Mesenchymal stem cell (in vitro differentiated cells and primary cell): ENCODE data around the gene VTCN1.

Experiments used
- DNase-seq: peaks from one replicate; pipeline ENCODE4 v3.0.0-alpha.2; 2013
- H2AFZ ChIP-seq: one replicate; pipeline ENCODE4 v1.6.1; 2013; ENCODE audit warnings: low read depth, mild to moderate bottlenecking, control low read depth, inconsistent platforms, low read length, moderate library complexity
- H2AK5ac ChIP-seq: 2 replicates; pipeline ENCODE4 v1.6.1; 2013; ENCODE audit warnings: low read length, moderate library complexity, mild to moderate bottlenecking, inconsistent platforms; ENCODE audit not compliant: severe bottlenecking
- H2BK120ac ChIP-seq: one replicate; pipeline ENCODE4 v1.6.1; 2013; ENCODE audit warnings: low read depth, mild to moderate bottlenecking, inconsistent platforms, low read length, moderate library complexity
- H2BK12ac ChIP-seq, 2 experiments: one replicate each; pipeline ENCODE4 v1.6.1; 2013; ENCODE audit warnings: inconsistent platforms in 2 of 2, low read length in 2 of 2, mild to moderate bottlenecking in 2 of 2, moderate library complexity in 2 of 2, control low read depth in 1 of 2
- H2BK15ac ChIP-seq: one replicate; pipeline ENCODE4 v1.6.1; 2013; ENCODE audit warnings: mild to moderate bottlenecking, low read depth, inconsistent platforms; ENCODE audit not compliant: poor library complexity, severe bottlenecking
- H2BK5ac ChIP-seq: 2 replicates; pipeline ENCODE4 v1.6.1; 2013; ENCODE audit warnings: low read depth, mild to moderate bottlenecking, low read length, control low read depth, inconsistent platforms; ENCODE audit not compliant: poor library complexity, severe bottlenecking
- H3K14ac ChIP-seq, 2 experiments: one replicate each; pipeline ENCODE4 v1.6.1; 2013; ENCODE audit warnings: inconsistent platforms in 2 of 2, low read length in 2 of 2, control low read depth in 1 of 2, mild to moderate bottlenecking in 1 of 2, moderate library complexity in 1 of 2
- H3K18ac ChIP-seq, 2 experiments: one replicate each; pipeline ENCODE4 v1.6.1; 2013; ENCODE audit warnings: inconsistent platforms in 2 of 2, low read length in 2 of 2, control low read depth in 1 of 2, low read depth in 1 of 2, mild to moderate bottlenecking in 1 of 2
- H3K23ac ChIP-seq, 2 experiments: one replicate each; pipeline ENCODE4 v1.6.1; 2013; ENCODE audit warnings: inconsistent platforms in 2 of 2, low read length in 2 of 2, mild to moderate bottlenecking in 2 of 2, moderate library complexity in 2 of 2, control low read depth in 1 of 2
- H3K27ac ChIP-seq: 2 replicates; pipeline ENCODE4 v1.5.1; 2013; ENCODE audit warnings: mild to moderate bottlenecking, moderate library complexity, low read length, control low read depth, inconsistent platforms; ENCODE audit not compliant: poor library complexity, severe bottlenecking
- H3K27me3 ChIP-seq, 2 experiments: 2 replicates each; pipeline versions ENCODE4 v1.6.1 to v1.7.0; 2013; ENCODE audit warnings: low read length in 2 of 2, mild to moderate bottlenecking in 2 of 2, moderate library complexity in 2 of 2, control low read depth in 1 of 2, inconsistent platforms in 1 of 2; ENCODE audit not compliant: control insufficient read depth in 1 of 2, insufficient read depth in 1 of 2
- H3K36me3 ChIP-seq, 2 experiments: 2 replicates each; pipeline versions ENCODE4 v1.6.1 to v1.7.0; 2013; ENCODE audit warnings: low read length in 2 of 2, control low read depth in 1 of 2, inconsistent platforms in 1 of 2, low read depth in 1 of 2, mild to moderate bottlenecking in 1 of 2; ENCODE audit not compliant: insufficient read depth in 2 of 2, control insufficient read depth in 1 of 2
- H3K4ac ChIP-seq, 2 experiments: one replicate each; pipeline ENCODE4 v1.6.1; 2013; ENCODE audit warnings: inconsistent platforms in 2 of 2, low read length in 2 of 2, mild to moderate bottlenecking in 2 of 2, moderate library complexity in 2 of 2, control low read depth in 1 of 2, low read depth in 1 of 2
- H3K4me1 ChIP-seq: 2 replicates; pipeline ENCODE4 v1.6.1; 2013; ENCODE audit warnings: low read depth, low read length, control low read depth; ENCODE audit not compliant: control insufficient read depth, insufficient read depth
- H3K4me2 ChIP-seq: 2 replicates; pipeline ENCODE4 v1.6.1; 2013; ENCODE audit warnings: low read length, mild to moderate bottlenecking, inconsistent platforms; ENCODE audit not compliant: poor library complexity, severe bottlenecking
- H3K4me3 ChIP-seq, 2 experiments: 2 replicates each; pipeline versions ENCODE4 v1.5.1 to v1.7.0; 2013; ENCODE audit warnings: low read length in 2 of 2, mild to moderate bottlenecking in 2 of 2, control low read depth in 1 of 2, low read depth in 1 of 2; ENCODE audit not compliant: insufficient read depth in 1 of 2
- H3K79me1 ChIP-seq: replicated peaks from 2 replicates; pipeline ENCODE4 v1.6.1; 2013; ENCODE audit warnings: mild to moderate bottlenecking, control low read depth, low read length, inconsistent platforms; ENCODE audit not compliant: poor library complexity, severe bottlenecking
- H3K9ac ChIP-seq: 2 replicates; pipeline ENCODE4 v1.7.0; 2013; ENCODE audit warnings: mild to moderate bottlenecking, low read length, moderate library complexity
- H3K9me3 ChIP-seq: 2 replicates; pipeline ENCODE4 v1.7.0; 2013; ENCODE audit warnings: mild to moderate bottlenecking, low read length; ENCODE audit not compliant: control insufficient read depth
- H4K8ac ChIP-seq: one replicate; pipeline ENCODE4 v1.6.1; 2013; ENCODE audit warnings: inconsistent platforms, mild to moderate bottlenecking, low read length, moderate library complexity
- H4K91ac ChIP-seq: one replicate; pipeline ENCODE4 v1.6.1; 2013; ENCODE audit warnings: mild to moderate bottlenecking, low read length, inconsistent platforms
- WGBS: methylation state at CpG from one replicate; pipeline ENCODE4 v1.1.7; 2013; ENCODE audit warnings: mixed read lengths; 5-methylcytosine and 5-hydroxymethylcytosine counted together

VTCN1 gene

GRCh38 chr1:117166076-117166475 is 44.7 kb downstream of the VTCN1 start:
- H2BK120ac ChIP-seq: no peak overlapping the region
- no peaks in the 10 kb centered on the region for H3K36me3 ChIP-seq
- H3K4me1 ChIP-seq: peaks cover 10% of the 10 kb centered on the region
- no peak overlapping the region for H2BK5ac ChIP-seq
- no peaks in the 10 kb centered on the region for H3K79me1 ChIP-seq
- H3K9ac ChIP-seq: no peak overlapping the region
- H3K27ac ChIP-seq: no peak overlapping the region
- no peak overlapping the region for H2AFZ ChIP-seq
- H2BK12ac ChIP-seq: no peak overlapping the region
- H2BK15ac ChIP-seq: no peak overlapping the region
- no peak overlapping the region for H3K4me2 ChIP-seq
- peaks cover 0 to 5% of the 10 kb centered on the region in 2 experiments for H3K27me3 ChIP-seq
- H2AK5ac ChIP-seq: no peak overlapping the region
- H3K14ac ChIP-seq: no peak overlapping the region
- no CpG with 5 or more reads among the region's 2 CpGs for WGBS
- no peaks in the 10 kb centered on the region for H3K9me3 ChIP-seq
- no peak overlapping the region for H3K18ac ChIP-seq
- no peak overlapping the region for H3K4me3 ChIP-seq
- peak; percentile 95 for DNase-seq
- H4K91ac ChIP-seq: no peak overlapping the region
- H4K8ac ChIP-seq: no peak overlapping the region
- H3K23ac ChIP-seq: no peak overlapping the region
- no peak overlapping the region for H3K4ac ChIP-seq

- Histone ChIP-seq H2AFZ (no peak overlapping the region), H3K14ac (no peak overlapping the region), H3K9me3 (no peaks in the 10 kb centered on the region), H3K36me3 (no peaks in the 10 kb centered on the region), H3K18ac (no peak overlapping the region), H3K27ac (no peak overlapping the region), H2AK5ac (peak overlapping the region; percentile 7), H4K8ac (no peak overlapping the region), H3K23ac (no peak overlapping the region), H3K4ac (no peak overlapping the region), H3K27me3 (peaks cover 0 to 7% of the 10 kb centered on the region in 2 experiments), H2BK12ac (no peak overlapping the region), H2BK5ac (no peak overlapping the region), H3K4me1 (peaks cover 5% of the 10 kb centered on the region), H3K4me2 (no peak overlapping the region), H3K79me1 (no peaks in the 10 kb centered on the region), H2BK120ac (no peak overlapping the region), H3K9ac (no peak overlapping the region), H4K91ac (no peak overlapping the region), H2BK15ac (no peak overlapping the region), H3K4me3 (no peak overlapping the region)
- no peak for DNase-seq
- WGBS: 96% methylated on average over 4 of the region's 4 CpGs
These were observed 46.5 kb downstream of the VTCN1 start for GRCh38 chr1:117164209-117164608.

GRCh38 chr1:117162816-117163215 is 47.9 kb downstream of the VTCN1 start:
- Histone ChIP-seq H4K8ac (no peak overlapping the region), H3K36me3 (no peaks in the 10 kb centered on the region), H2BK15ac (no peak overlapping the region), H3K4me3 (no peak overlapping the region), H3K27ac (no peak overlapping the region), H3K9ac (no peak overlapping the region), H3K4ac (no peak overlapping the region), H3K9me3 (no peaks in the 10 kb centered on the region), H3K18ac (no peak overlapping the region), H3K79me1 (no peaks in the 10 kb centered on the region), H2BK12ac (no peak overlapping the region), H2AK5ac (peak overlapping the region; percentile 96), H3K27me3 (peaks cover 0 to 7% of the 10 kb centered on the region in 2 experiments), H3K23ac (no peak overlapping the region), H2BK120ac (no peak overlapping the region), H4K91ac (no peak overlapping the region), H2AFZ (no peak overlapping the region), H2BK5ac (no peak overlapping the region), H3K4me2 (peak overlapping the region; percentile 28), H3K4me1 (peaks cover 5% of the 10 kb centered on the region), H3K14ac (no peak overlapping the region)
- WGBS: 73% methylated on average over 6 of the region's 6 CpGs
- peak; percentile 32 for DNase-seq

- no peak overlapping the region for H3K9ac ChIP-seq
- no peak overlapping the region for H4K8ac ChIP-seq
These were observed 48.8 kb downstream of the VTCN1 start for GRCh38 chr1:117161887-117162286.

More at GRCh38 chr1:117161887-117162286, 48.8 kb downstream of the VTCN1 start:
- Histone ChIP-seq H3K4ac (no peak overlapping the region), H2AFZ (no peak overlapping the region), H3K23ac (no peak overlapping the region), H2BK120ac (no peak overlapping the region), H3K27ac (peak overlapping the region; percentile 57), H3K4me1 (peaks cover 5% of the 10 kb centered on the region), H3K27me3 (peaks cover 0 to 7% of the 10 kb centered on the region in 2 experiments), H2BK12ac (no peak overlapping the region), H2BK15ac (no peak overlapping the region), H3K9me3 (no peaks in the 10 kb centered on the region), H4K91ac (no peak overlapping the region), H3K18ac (no peak overlapping the region), H3K4me2 (no peak overlapping the region), H3K36me3 (no peaks in the 10 kb centered on the region), H3K79me1 (no peaks in the 10 kb centered on the region), H3K4me3 (no peak overlapping the region), H2AK5ac (no peak overlapping the region), H3K14ac (no peak overlapping the region), H2BK5ac (no peak overlapping the region)
- DNase-seq: no peak
- WGBS: 85% methylated on average over 1 of the region's 1 CpG
